ENCODE data around the gene SMIM20.

DNA sequence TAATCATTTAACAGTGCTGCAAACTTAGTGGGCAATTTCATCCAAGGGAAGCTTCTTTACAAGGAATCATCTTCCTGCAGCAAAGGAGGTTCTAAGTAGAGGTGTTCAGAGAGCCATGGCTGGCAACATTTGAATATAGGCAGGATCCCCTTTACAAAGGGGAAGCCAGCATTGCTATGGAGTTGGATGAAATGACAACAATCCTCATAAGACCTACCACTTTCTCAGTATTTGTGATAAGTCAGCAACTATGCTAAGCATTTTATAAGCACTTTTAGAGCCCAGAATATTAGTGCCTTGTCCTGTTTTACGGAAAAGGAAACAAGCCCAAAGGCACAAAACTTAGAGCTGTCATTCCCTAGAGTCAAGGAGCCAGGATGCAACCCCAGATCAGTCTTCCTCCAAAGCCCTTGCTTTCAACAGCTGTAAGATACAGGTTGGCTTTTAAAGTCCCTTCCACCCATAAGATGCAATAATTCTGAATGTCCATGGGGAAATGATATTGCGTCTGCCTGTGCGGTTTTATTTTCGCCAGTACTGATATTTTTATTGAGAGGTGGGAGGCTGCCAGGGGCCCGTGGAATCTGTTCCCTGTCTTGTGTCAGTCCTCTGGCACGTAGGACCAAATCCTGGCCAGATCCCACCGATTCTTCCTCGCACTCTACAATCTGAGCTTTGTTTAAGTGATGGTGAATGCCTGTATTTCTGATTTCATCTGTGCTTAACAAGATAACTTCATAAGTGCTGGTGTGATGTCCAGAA is 59.1 kb downstream of the SMIM20 start:
- TF ChIP-seq, protein P1, sequence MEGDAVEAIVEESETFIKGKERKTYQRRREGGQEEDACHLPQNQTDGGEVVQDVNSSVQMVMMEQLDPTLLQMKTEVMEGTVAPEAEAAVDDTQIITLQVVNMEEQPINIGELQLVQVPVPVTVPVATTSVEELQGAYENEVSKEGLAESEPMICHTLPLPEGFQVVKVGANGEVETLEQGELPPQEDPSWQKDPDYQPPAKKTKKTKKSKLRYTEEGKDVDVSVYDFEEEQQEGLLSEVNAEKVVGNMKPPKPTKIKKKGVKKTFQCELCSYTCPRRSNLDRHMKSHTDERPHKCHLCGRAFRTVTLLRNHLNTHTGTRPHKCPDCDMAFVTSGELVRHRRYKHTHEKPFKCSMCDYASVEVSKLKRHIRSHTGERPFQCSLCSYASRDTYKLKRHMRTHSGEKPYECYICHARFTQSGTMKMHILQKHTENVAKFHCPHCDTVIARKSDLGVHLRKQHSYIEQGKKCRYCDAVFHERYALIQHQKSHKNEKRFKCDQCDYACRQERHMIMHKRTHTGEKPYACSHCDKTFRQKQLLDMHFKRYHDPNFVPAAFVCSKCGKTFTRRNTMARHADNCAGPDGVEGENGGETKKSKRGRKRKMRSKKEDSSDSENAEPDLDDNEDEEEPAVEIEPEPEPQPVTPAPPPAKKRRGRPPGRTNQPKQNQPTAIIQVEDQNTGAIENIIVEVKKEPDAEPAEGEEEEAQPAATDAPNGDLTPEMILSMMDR (IDR thresholded peaks at IDR 0.05; ENCODE audit: low read length): no peak
- TF ChIP-seq EZH2phosphoT487 (IDR thresholded peaks at IDR 0.05; ENCODE audit: low read length): no peak

Measured in MM.1S (cell line).